Pancreas (tissue), 10 donors: Measurements from ENCODE around the gene MESP2. TPM values are rescaled to one million over a fixed set of nuclear protein-coding genes. Genes with fewer than 3 reads are reported as not detected.

Source experiments
- ATAC-seq, 4 donors: fragments of 200-7000 bp; cut with Tn5 transposase; one replicate each; pipeline versions ENCODE4 v1.8.0 to v1.9.1; 2020; ENCODE audit warnings: mild to moderate bottlenecking in 4 of 4, moderate library complexity in 4 of 4
- DNase-seq, 6 donors: peaks; one replicate each; pipeline ENCODE4 v3.0.0-alpha.2; 2020
- FAIRE-seq: peaks from 2 replicates; lab custom pipeline; 2012; peaks lifted over from hg19 to GRCh38; lab: Jason Lieb, UNC
- H3K27ac ChIP-seq, 4 donors: fragments of 200-600 bp; sonication (generic); 1 replicate in 3 of 4; 2 replicates in 1 of 4; pipeline versions ENCODE4 v1.5.0 to v1.8.0; 2020
- H3K27me3 ChIP-seq, 4 donors: fragments of 200-600 bp; one replicate each; pipeline ENCODE4 v1.8.0; 2021
- H3K36me3 ChIP-seq, 3 donors: fragments of 200-600 bp; sonication (generic) in 1 of 3; one replicate each; pipeline versions ENCODE4 v1.5.0 to v1.8.0; 2020 to 2021
- H3K4me1 ChIP-seq, 3 donors: fragments of 200-600 bp; one replicate each; pipeline ENCODE4 v1.8.0; 2021
- H3K4me3 ChIP-seq, 4 donors: fragments of 200-600 bp; sonication (generic) in 2 of 4; one replicate each; pipeline versions ENCODE4 v1.5.0 to v1.8.0; 2020 to 2021
- H3K9me3 ChIP-seq, 4 donors: fragments of 200-600 bp; one replicate each; pipeline ENCODE4 v1.8.0; 2021
- WGBS, 2 donors: extraction: QIAGEN DNeasy Blood & Tissue Kit; methylation state at CpG; one replicate each; pipeline ENCODE4 v1.1.7; 2013; 5-methylcytosine and 5-hydroxymethylcytosine counted together
- intact Hi-C, 3 donors: fragments of 100-400 bp; cut with DNase I; formaldehyde crosslinking; loops; one replicate each; pipeline versions ENCODE4 v1.11.1 to v1.14.2; 2022
- polyA plus RNA-seq, 2 donors: library from polyadenylated mRNA; stranded (reverse); fragments of 200-250 nt; gene quantifications; one replicate each; pipeline ENCODE4 v1.2.3, GENCODE V29; 2013
- total RNA-seq, 6 donors: library from RNA; stranded (reverse); fragmentation: NEBNext Ultra II Directional in 4 of 6; extraction: Animal tissue kit (Norgen Biotek cat#: 25700) in 4 of 6; gene quantifications; one replicate each; pipeline versions ENCODE4 v1.2.1 to v1.2.4, GENCODE V29; 2021 to 2023
- TF ChIP-seq, protein P1 (sequence below), 4 donors: fragments of 200-600 bp; sonication (generic) in 3 of 4; IDR thresholded peaks; one replicate each; pipeline versions ENCODE4 v1.5.0 to v1.8.0; 2021; ENCODE audit warnings: antibody characterized with exemption in 4 of 4
- donor health status: healthy with polysubstance abuse.
- donor health status: DM: no; HTN: no; CAD: no; lungs with moderate emphysema.
- donor health status: DM: no; HTN: no; CAD: no.
- donor health status: control.
- donor health status: control.
- donor health status: Bipolar disorder and iron deficiency.
- donor health status: DM: yes; HTN: yes; CAD: no.
- donor health status: DM: no; HTN: no; CAD: no.
- donor health status: DM: no; HTN: no; CAD: no.
- donor health status: DM: yes; HTN: yes; CAD: no.

Gene MESP2
- total and polyA plus RNA-seq, 8 donors, result 0.12 to 0.46 (median 0.22) TPM; not detected in 3

DNA sequence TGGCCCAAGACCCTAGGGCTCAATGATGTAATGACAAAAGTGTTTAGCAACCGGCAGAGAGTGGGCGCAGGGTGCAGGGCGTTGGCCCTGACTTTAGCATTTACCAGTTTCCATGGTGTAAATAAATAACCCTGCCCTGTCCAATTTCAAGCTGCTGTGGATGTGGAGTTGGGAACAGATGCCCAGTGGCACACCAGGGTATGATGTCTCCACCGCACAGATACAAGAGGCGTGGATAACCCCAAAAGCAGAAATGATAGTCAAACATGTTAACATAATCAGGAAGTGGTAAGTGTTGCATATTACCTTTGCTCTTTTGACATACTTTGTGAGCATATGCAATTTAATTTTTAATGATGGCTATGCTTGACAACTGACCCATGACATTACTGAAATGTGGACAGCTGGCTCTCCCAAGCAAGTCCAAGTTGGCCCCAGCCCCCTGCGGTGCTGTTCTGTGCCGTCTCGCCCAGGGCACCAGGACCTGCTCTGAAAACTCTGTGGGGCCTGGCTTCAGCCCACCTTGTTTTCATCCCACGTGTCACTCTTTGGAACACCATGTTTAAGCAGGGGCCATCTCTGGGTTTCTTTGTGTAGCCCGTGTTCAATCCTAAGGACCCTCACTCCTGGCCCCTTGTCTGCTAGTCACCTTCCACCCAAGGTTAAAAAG, 49.3 kb downstream of the MESP2 start:
- Histone ChIP-seq H3K36me3 (no peaks in the 10 kb centered on the region), H3K9me3 (no peaks in the 10 kb centered on the region), H3K4me1 (peaks cover 15 to 25% (median 22%) of the 10 kb centered on the region in 3 donors), H3K4me3 (no peak overlapping the region), H3K27ac (no peak overlapping the region), H3K27me3 (no peaks in the 10 kb centered on the region)
- TF ChIP-seq, protein P1, sequence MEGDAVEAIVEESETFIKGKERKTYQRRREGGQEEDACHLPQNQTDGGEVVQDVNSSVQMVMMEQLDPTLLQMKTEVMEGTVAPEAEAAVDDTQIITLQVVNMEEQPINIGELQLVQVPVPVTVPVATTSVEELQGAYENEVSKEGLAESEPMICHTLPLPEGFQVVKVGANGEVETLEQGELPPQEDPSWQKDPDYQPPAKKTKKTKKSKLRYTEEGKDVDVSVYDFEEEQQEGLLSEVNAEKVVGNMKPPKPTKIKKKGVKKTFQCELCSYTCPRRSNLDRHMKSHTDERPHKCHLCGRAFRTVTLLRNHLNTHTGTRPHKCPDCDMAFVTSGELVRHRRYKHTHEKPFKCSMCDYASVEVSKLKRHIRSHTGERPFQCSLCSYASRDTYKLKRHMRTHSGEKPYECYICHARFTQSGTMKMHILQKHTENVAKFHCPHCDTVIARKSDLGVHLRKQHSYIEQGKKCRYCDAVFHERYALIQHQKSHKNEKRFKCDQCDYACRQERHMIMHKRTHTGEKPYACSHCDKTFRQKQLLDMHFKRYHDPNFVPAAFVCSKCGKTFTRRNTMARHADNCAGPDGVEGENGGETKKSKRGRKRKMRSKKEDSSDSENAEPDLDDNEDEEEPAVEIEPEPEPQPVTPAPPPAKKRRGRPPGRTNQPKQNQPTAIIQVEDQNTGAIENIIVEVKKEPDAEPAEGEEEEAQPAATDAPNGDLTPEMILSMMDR (IDR thresholded peaks at IDR 0.05), result no peak
- WGBS, 2 donors, result 83 to 87% methylated on average over 10 of the region's 10 CpGs
- no peak for FAIRE-seq
- intact Hi-C loops, result no loop called here
- no peak for ATAC-seq
- DNase-seq, result no peak

- ATAC-seq (peak; percentile 22 to 65 (median 46)), FAIRE-seq (no peak), DNase-seq (peak in 1 of 6 donors; percentile 35)
- Histone ChIP-seq H3K36me3 (no peaks in the 10 kb centered on the region), H3K4me1 (peaks cover 15 to 25% (median 22%) of the 10 kb centered on the region in 3 donors), H3K9me3 (no peaks in the 10 kb centered on the region), H3K27ac (peak overlapping the region in 3 of 4 donors; percentile 33 to 63 (median 42)), H3K27me3 (no peaks in the 10 kb centered on the region), H3K4me3 (no peak overlapping the region)
- intact Hi-C loops, result no loop called here
- TF ChIP-seq, protein P1 (IDR thresholded peaks at IDR 0.05), result no peak
- WGBS, 2 donors, result 50 to 53% methylated on average over 13 of the region's 13 CpGs
Measured at GRCh38 chr15:89826671-89827655, 50.8 kb downstream of the MESP2 start.

DNA sequence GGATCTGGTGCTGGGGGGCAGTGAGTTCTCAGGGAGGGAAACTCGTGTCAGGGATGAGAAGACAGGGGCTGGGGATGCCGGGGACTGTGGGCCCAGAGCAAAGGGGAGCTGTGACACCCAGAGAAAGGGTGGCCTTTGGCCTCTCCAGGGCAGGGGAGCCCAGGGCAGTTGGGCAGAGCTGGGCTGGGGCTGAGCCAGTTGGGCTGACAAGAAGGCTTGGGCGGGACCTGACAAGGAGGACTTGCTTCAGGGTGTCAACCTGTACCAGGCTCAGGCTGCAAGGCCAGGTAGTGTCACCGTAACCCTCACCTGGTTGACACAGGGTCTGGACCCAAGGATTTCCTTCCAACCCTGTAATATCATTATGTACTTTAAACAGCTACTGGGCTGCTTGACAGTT, 51.7 kb downstream of the MESP2 start:
- FAIRE-seq, result no peak
- DNase-seq, result peak in 4 of 6 donors; percentile 53 to 82 (median 58)
- peak overlapping the region; percentile 34 to 73 (median 58) for H3K27ac ChIP-seq

More for the DNA sequence above, 51.7 kb downstream of the MESP2 start:
- peaks cover 15 to 25% (median 22%) of the 10 kb centered on the region in 3 donors for H3K4me1 ChIP-seq
- no peaks in the 10 kb centered on the region for H3K9me3 ChIP-seq
- WGBS, 2 donors, result 38 to 59% methylated on average over 4 of the region's 4 CpGs
- ATAC-seq, result peak; percentile 58 to 68 (median 65)
- no peak overlapping the region for H3K4me3 ChIP-seq
- H3K36me3 ChIP-seq, result peaks cover 0 to 1% (median 0%) of the 10 kb centered on the region in 3 donors
- no peaks in the 10 kb centered on the region for H3K27me3 ChIP-seq
- TF ChIP-seq, protein P1 (IDR thresholded peaks at IDR 0.05), result no peak
- intact Hi-C loops, result no loop called here

Other genes starting within 250 kb of the MESP2 start
- under 1 TPM in 4 of 6 donors, not detected in 2; 0.03 to 0.18 (median 0.14) TPM for gene TICRR, start 200.9 kb upstream of the MESP2 start, total RNA-seq
- under 1 TPM in 1 of 2 donors, not detected in 1; 0.04 TPM for gene TICRR, start 200.9 kb upstream of the MESP2 start, polyA plus RNA-seq
- gene KIF7, start 120.9 kb upstream of the MESP2 start, total RNA-seq, result 1 to 10 TPM in 1 of 6 donors, under 1 TPM in 5; 0.43 to 1.5 (median 0.63) TPM
- gene KIF7, start 120.9 kb upstream of the MESP2 start, polyA plus RNA-seq, result 1 to 10 TPM in 1 of 2 donors, under 1 TPM in 1; 0.66 to 1.3 TPM
- gene PLIN1, start 97.0 kb upstream of the MESP2 start, total RNA-seq, result 10 to 100 TPM in 1 of 6 donors, 1 to 10 TPM in 2, under 1 TPM in 3; 0.47 to 21.2 (median 1.6) TPM
- gene PLIN1, start 97.0 kb upstream of the MESP2 start, polyA plus RNA-seq, result 10 to 100 TPM in 1 of 2 donors, 1 to 10 TPM in 1; 4.1 to 19.0 TPM
- 1 to 10 TPM; 4.8 to 6.5 (median 5.2) TPM for gene PEX11A, start 85.6 kb upstream of the MESP2 start, total RNA-seq
- 10 to 100 TPM in 1 of 2 donors, 1 to 10 TPM in 1; 4.4 to 10.1 TPM for gene PEX11A, start 85.6 kb upstream of the MESP2 start, polyA plus RNA-seq
- under 1 TPM in 5 of 6 donors, not detected in 1; 0.09 to 0.31 (median 0.15) TPM for gene WDR93, start 85.5 kb upstream of the MESP2 start, total RNA-seq
- under 1 TPM; 0.11 to 0.92 TPM for gene WDR93, start 85.5 kb upstream of the MESP2 start, polyA plus RNA-seq
- gene MESP1, start 25.1 kb upstream of the MESP2 start, total RNA-seq, result 1 to 10 TPM; 1.5 to 4.0 (median 2.4) TPM
- 1 to 10 TPM; 1.1 to 2.1 TPM for gene MESP1, start 25.1 kb upstream of the MESP2 start, polyA plus RNA-seq
- gene ANPEP, start 38.5 kb downstream of the MESP2 start, total RNA-seq, result 1,000 to 10,000 TPM in 2 of 6 donors, 100 to 1,000 TPM in 4; 401 to 1,207 (median 921) TPM
- 100 to 1,000 TPM; 388 to 524 TPM for gene ANPEP, start 38.5 kb downstream of the MESP2 start, polyA plus RNA-seq
- 10 to 100 TPM; 15.7 to 25.2 (median 21.2) TPM for gene AP3S2, start 117.7 kb downstream of the MESP2 start, total RNA-seq
- gene AP3S2, start 117.7 kb downstream of the MESP2 start, polyA plus RNA-seq, result 10 to 100 TPM; 11.0 to 16.6 TPM
- 10 to 100 TPM; 26.2 to 49.8 (median 33.0) TPM for gene ARPIN, start 136.6 kb downstream of the MESP2 start, total RNA-seq
- gene ARPIN, start 136.6 kb downstream of the MESP2 start, polyA plus RNA-seq, result 10 to 100 TPM; 12.6 to 21.6 TPM
- gene ZNF710, start 225.0 kb downstream of the MESP2 start, total RNA-seq, result 100 to 1,000 TPM in 1 of 6 donors, 10 to 100 TPM in 5; 31.9 to 298 (median 36.4) TPM
- gene ZNF710, start 225.0 kb downstream of the MESP2 start, polyA plus RNA-seq, result 100 to 1,000 TPM in 1 of 2 donors, 10 to 100 TPM in 1; 69.2 to 128 TPM